ENCODE measurements around the gene PBRM1. TPM values are rescaled to one million over a fixed set of nuclear protein-coding genes. Genes with fewer than 3 reads are reported as not detected.

The PBRM1 gene
- total RNA-seq, 6 experiments from 2014 or later: 44.1 to 64.2 (median 56.0) TPM

DNA sequence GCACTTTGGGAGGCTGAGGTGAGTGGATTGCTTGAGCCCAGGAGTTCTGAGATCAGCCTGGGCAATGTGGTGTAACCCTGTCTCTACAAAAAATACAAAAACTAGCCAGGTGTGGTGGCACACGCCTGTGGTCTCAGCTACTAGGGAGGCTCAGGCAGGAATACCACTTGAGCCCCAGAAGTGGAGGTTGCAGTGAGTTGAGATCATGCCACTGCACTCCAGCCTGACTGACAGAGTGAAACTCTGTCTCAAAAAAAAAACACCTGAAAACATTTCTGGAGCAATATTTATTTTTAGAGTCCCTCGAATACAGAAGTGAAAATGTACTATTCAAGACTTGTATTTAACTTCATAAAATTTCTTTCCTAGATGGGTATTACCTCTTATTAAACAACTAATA lies 24.8 kb upstream of the PBRM1 start:
- H3K36me3 Mint-ChIP-seq (ENCODE audit: low read depth): peaks cover 24% of the 10 kb centered on the region
- H3K4me3 Mint-ChIP-seq: no peak overlapping the region
- DNase-seq: no peak
- H3K27me3 Mint-ChIP-seq (ENCODE audit: insufficient read depth): no peaks in the 10 kb centered on the region
- no peaks in the 10 kb centered on the region for H3K9me3 Mint-ChIP-seq
- H3K4me1 Mint-ChIP-seq (ENCODE audit: low read depth): peaks cover 9% of the 10 kb centered on the region
- no peak overlapping the region; the same call in 1 of the 2 replicates for H3K27ac Mint-ChIP-seq
- TF ChIP-seq, protein P1, sequence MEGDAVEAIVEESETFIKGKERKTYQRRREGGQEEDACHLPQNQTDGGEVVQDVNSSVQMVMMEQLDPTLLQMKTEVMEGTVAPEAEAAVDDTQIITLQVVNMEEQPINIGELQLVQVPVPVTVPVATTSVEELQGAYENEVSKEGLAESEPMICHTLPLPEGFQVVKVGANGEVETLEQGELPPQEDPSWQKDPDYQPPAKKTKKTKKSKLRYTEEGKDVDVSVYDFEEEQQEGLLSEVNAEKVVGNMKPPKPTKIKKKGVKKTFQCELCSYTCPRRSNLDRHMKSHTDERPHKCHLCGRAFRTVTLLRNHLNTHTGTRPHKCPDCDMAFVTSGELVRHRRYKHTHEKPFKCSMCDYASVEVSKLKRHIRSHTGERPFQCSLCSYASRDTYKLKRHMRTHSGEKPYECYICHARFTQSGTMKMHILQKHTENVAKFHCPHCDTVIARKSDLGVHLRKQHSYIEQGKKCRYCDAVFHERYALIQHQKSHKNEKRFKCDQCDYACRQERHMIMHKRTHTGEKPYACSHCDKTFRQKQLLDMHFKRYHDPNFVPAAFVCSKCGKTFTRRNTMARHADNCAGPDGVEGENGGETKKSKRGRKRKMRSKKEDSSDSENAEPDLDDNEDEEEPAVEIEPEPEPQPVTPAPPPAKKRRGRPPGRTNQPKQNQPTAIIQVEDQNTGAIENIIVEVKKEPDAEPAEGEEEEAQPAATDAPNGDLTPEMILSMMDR (IDR thresholded peaks at IDR 0.05): no peak

- H3K4me1 Mint-ChIP-seq (ENCODE audit: low read depth): peaks cover 26% of the 10 kb centered on the region
- H3K27me3 Mint-ChIP-seq (ENCODE audit: insufficient read depth): peaks cover 4% of the 10 kb centered on the region; the same call in 1 of the 2 replicates
- peaks cover 29% of the 10 kb centered on the region for H3K36me3 Mint-ChIP-seq (ENCODE audit: low read depth)
- peak overlapping the region; percentile 54; the same call in 1 of the 2 replicates for H3K27ac Mint-ChIP-seq
- H3K9me3 Mint-ChIP-seq: no peaks in the 10 kb centered on the region
- no peak for DNase-seq
- H3K4me3 Mint-ChIP-seq: peak overlapping the region; percentile 98
- TF ChIP-seq, protein P1 (IDR thresholded peaks at IDR 0.05): no peak
These were observed 21.9 kb upstream of the PBRM1 start for GRCh38 chr3:52707585-52707984.

DNA sequence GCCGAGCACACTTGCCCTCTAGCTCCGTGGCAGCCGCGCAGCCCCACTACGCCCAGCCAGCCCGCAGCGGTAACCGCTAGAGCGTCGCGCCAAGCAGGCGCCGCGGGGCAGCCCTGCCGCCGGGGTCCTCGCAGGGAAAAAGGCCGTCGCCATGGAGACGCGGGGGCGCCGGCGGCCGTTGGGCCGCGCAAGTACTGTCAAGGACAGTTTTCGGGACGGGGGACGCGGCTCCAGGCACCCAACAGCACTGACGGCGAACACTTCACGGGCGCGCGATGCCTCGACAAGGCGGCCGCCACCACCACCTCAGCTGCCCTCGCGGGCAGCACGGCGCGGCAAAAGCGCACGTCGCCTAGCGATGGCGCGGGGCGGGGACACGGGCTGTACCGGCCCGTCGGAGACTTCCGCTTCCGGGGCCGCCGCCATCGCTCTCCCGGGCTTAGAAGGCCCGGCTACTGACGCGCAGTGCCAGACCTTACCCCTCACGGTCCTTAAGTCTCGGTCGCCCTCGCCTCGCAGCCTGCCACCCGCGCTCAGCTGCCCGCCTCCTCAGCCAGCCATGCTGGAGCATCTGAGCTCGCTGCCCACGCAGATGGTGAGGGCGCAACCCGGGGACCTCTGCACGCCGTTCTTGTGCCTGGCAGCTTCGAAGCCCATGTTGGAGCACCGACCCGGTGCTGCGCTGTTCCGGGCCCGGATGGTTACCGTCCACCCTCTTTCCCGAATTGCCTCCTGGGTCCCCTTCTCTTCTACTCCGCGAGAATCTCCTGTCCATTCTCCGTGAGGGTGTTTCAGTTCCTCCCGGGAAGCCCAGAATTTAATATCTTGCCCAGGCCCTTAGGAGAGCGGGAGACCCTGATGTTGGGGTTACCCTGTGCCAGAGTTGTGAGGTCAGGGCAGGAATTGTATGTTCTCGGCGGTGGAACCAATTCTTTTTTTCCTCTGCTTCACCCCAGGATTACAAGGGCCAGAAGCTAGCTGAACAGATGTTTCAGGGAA lies 20.3 kb upstream of the PBRM1 start, which contains the start of the genes GLT8D1 and SPCS1:
GLT8D1 (minus strand) TSS at position 104 of the 999 bp plus-strand sequence. CDS start 5,331 bp downstream, outside the sequence.
SPCS1 (plus strand) TSS at position 419 of the 999 bp plus-strand sequence; CDS start at position 560, 141 bp downstream.
- TF ChIP-seq, protein P1 (IDR thresholded peaks at IDR 0.05): 0 out of 2 replicates have a peak, but pooled peaks have one; percentile 3
- Mint-ChIP-seq H3K4me3 (peak within 1 kb of the TSS; percentile 98), H3K4me1 (ENCODE audit: low read depth) (peaks cover 26% of the 10 kb centered on the region), H3K9me3 (no peaks in the 10 kb centered on the region), H3K27me3 (ENCODE audit: insufficient read depth) (peaks cover 5% of the 10 kb centered on the region; the same call in 1 of the 2 replicates), H3K27ac (peak within 1 kb of the TSS; percentile 98), H3K36me3 (ENCODE audit: low read depth) (peaks cover 32% of the 10 kb centered on the region)
- peak; percentile 62 for DNase-seq

- peak overlapping the region; percentile 98 for H3K4me3 Mint-ChIP-seq
- H3K27me3 Mint-ChIP-seq (ENCODE audit: insufficient read depth): peaks cover 6% of the 10 kb centered on the region; the same call in 1 of the 2 replicates
- peak overlapping the region; percentile 98 for H3K27ac Mint-ChIP-seq
- H3K9me3 Mint-ChIP-seq: no peaks in the 10 kb centered on the region
- H3K36me3 Mint-ChIP-seq (ENCODE audit: low read depth): peaks cover 32% of the 10 kb centered on the region
- TF ChIP-seq, protein P1 (IDR thresholded peaks at IDR 0.05): no peak
- H3K4me1 Mint-ChIP-seq (ENCODE audit: low read depth): peaks cover 26% of the 10 kb centered on the region
- DNase-seq: no peak
These were observed 19.6 kb upstream of the PBRM1 start for GRCh38 chr3:52705438-52705687.

DNA sequence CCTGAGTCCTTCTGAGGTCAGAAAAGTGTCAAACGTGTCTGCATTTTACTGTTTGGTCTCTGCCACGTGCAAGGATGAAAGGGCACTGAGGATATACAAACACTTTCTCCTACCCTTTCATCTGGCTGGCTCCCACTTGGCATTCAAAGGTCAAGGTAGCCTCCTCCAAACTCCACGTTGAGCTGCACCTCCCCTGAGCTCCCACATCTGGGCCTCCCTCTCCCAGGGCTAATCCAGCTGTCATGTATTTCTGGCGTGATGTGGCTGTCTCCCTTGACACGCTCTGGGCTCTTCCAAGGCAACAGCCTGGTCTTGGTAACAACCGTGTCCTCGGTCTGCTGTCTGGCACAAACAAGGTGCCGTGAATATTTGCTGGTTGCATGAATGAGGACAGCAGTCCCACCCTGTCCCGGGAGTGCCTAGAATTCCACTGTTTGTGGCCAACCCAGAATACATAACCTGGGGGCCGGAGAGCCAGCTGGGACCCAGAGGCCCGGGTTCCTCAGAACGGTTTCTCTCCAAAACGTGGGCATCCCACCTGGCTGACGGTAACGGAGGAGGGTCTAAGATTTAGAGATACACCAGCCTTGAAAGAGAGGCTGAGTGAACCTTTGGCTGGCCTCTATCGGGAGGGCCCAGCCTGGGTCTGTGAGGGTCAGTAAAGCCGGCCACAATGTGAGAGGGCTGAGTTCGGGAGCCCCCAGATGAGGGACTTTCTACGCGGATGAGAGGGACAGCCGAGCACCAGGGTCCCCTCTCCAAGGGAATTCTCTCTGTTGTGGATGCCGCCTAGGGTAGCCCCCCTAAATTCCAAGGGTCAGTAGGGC lies 19.1 kb upstream of the PBRM1 start:
- Mint-ChIP-seq H3K36me3 (ENCODE audit: low read depth) (peaks cover 34% of the 10 kb centered on the region), H3K9me3 (no peaks in the 10 kb centered on the region), H3K4me3 (peak overlapping the region; percentile 98), H3K27me3 (ENCODE audit: insufficient read depth) (peaks cover 6% of the 10 kb centered on the region; the same call in 1 of the 2 replicates), H3K4me1 (ENCODE audit: low read depth) (peaks cover 26% of the 10 kb centered on the region), H3K27ac (peak overlapping the region; percentile 98)
- TF ChIP-seq, protein P1 (IDR thresholded peaks at IDR 0.05): no peak
- peak; percentile 36 for DNase-seq
